ENCODE data around the gene FXR1. TPM values are rescaled to one million over a fixed set of nuclear protein-coding genes. Genes with fewer than 3 reads are reported as not detected.

The FXR1 gene
- total RNA-seq (2014; rRNA removed; shearing (Covaris generic)) = 146 and 156 TPM in 2 replicates

DNA sequence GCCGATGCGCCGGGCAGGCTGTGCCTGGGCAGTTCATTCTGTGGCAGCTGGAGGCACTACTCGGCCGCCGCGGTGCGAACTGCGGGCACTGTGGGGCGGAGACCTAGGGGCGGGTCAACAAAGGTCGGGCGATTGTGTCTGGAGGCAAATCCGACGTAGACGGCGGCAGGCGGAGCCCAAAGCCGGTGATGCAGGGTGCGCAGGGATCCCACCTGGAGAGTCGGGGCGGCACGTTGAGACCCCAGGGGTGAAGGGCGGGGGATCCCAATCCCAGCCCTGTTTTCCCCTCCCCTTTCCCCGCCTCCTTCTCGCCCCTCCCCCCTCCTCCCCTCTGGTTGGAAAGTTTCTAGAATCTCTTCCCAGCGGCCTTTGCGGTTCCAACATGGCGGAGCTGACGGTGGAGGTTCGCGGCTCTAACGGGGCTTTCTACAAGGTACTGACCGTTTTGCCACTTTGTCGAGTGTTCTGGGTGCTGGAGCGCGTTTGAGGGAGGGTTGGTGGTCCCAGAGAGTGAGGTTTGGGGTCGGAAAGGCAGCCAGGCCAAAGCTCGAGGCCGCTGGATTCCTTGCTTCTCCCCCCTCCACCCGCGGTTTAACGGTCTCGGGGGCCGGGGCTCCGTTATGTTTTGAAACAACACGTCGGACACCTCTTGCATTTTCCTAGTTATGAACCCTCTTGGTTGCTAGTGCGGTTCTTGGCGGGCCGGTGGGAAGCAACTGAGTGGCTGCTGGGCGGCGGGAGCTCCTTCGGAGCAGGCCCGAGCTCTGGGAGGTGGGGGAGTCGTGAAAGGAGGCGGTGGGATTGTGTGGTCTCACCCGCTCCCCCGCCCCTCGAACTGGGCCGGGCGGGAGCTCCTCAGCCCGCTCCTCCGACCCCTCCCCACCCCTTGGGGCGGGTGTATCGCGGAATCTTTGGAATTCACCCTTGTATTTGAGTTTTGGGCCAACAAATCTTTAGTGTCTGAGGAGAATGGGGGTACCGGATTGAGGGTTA lies at the start of gene FXR1:
Gene FXR1 (plus strand): TSS at position 367 of the 993 bp plus-strand sequence. CDS start 16 bp downstream, at position 383.

DNA sequence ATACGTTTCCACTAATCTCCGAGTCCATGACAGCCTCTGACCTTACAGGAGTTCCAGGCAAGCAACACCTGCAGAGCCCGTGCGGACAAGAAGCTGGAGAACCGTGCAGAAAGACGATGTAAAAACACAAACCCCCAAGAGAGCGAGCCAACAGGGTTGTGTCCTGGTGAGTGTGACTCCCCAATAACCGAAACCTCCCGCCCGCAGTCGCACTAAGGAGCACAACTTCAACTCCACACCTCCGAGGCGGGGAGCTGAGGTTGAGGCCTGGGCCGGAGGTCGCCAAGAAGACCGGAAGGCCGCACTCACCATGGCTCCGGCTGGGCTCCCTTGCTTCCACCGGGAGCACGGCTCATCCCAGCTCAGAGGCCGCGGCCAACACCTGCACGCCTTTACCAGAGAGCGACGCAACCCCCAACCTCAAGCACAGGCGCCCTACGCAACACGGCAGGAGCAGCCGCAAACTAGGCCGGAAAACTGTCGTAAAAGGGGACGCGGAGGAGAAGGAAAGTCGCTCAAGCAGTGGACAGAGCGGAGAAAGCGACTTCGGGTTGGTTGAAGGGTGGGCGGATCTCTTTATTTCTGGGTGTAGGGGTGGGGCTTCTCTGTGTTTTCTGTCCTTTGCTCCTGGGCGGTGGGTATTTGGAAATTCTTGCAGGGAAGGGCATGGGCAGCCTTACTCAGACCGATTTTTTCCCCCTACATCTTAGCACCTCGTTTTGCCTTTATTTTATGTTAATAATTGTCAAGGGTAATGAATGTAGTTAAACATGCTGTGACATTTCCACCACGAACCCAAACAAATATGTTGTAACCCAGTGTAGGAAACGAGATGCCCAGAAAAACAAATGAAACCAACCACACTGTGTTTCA lies 77.1 kb downstream of the FXR1 start, which contains the start of gene DNAJC19:
Gene DNAJC19 (minus strand): TSS at position 446 of the 873 bp plus-strand sequence. CDS start 134 bp downstream, at position 312.

Other genes starting within 250 kb of the FXR1 start
- not detected in 2 replicates for gene CCDC39, start 233.2 kb upstream of the FXR1 start, total RNA-seq (2014; rRNA removed; shearing (Covaris generic))
- gene DNAJC19, start 77.1 kb downstream of the FXR1 start, total RNA-seq (2014; rRNA removed; shearing (Covaris generic)) = 21.4 and 30.7 TPM in 2 replicates